Liver (tissue), 9 donors: ENCODE results near the gene COL6A2. TPM values are rescaled to one million over a fixed set of nuclear protein-coding genes. Genes with fewer than 3 reads are reported as not detected.
A peak's percentile ranks its signal among the peaks of the same experiment; 100 is the strongest.

Experiments used
- DNase-seq: peaks from one replicate; pipeline ENCODE4 v3.0.0-alpha.2; 2017; ENCODE audit warnings: low spot score
- H3K27ac ChIP-seq, 2 donors: one replicate each; pipeline ENCODE4 v1.7.0; 2013; ENCODE audit warnings: inconsistent platforms in 2 of 2, low read length in 2 of 2, control low read depth in 1 of 2, low read depth in 1 of 2, mild to moderate bottlenecking in 1 of 2
- H3K27me3 ChIP-seq, 4 donors: one replicate each; pipeline versions ENCODE4 v1.6.1 to v1.7.0; 2013; ENCODE audit warnings: low read length in 3 of 4, inconsistent platforms in 1 of 4, mild to moderate bottlenecking in 1 of 4, moderate library complexity in 1 of 4; ENCODE audit not compliant: control insufficient read depth in 4 of 4, insufficient read depth in 4 of 4
- H3K36me3 ChIP-seq, 4 donors: one replicate each; pipeline versions ENCODE4 v1.6.1 to v1.7.0; 2013; ENCODE audit warnings: low read length in 3 of 4, mild to moderate bottlenecking in 3 of 4, low read depth in 1 of 4, moderate library complexity in 1 of 4; ENCODE audit not compliant: control insufficient read depth in 4 of 4, insufficient read depth in 3 of 4
- H3K4me1 ChIP-seq, 4 donors: one replicate each; pipeline versions ENCODE4 v1.6.1 to v1.7.0; 2013; ENCODE audit warnings: low read length in 3 of 4, mild to moderate bottlenecking in 3 of 4, moderate library complexity in 1 of 4; ENCODE audit not compliant: control insufficient read depth in 4 of 4, insufficient read depth in 4 of 4
- H3K4me3 ChIP-seq, 3 donors: one replicate each; pipeline versions ENCODE4 v1.6.1 to v1.7.0; 2013; ENCODE audit warnings: low read length in 3 of 3, control low read depth in 1 of 3, low read depth in 1 of 3, mild to moderate bottlenecking in 1 of 3
- H3K9ac ChIP-seq, 2 donors: one replicate each; pipeline ENCODE4 v1.7.0; 2013; ENCODE audit warnings: low read length in 2 of 2, mild to moderate bottlenecking in 2 of 2, moderate library complexity in 2 of 2, control low read depth in 1 of 2, low read depth in 1 of 2
- H3K9me3 ChIP-seq, 4 donors: one replicate each; pipeline versions ENCODE4 v1.6.1 to v1.7.0; 2013; ENCODE audit warnings: low read length in 3 of 4; ENCODE audit not compliant: control insufficient read depth in 4 of 4
- CTCF ChIP-seq: fragments of 150-350 bp; IDR thresholded peaks from 2 replicates; pipeline ENCODE4 v1.5.1; 2017; ENCODE audit warnings: improper control_type of control experiment, low read depth, low read length; ENCODE audit not compliant: missing input control
- FOXA1 ChIP-seq: IDR thresholded peaks from 2 replicates; pipeline ENCODE4 v1.6.1; 2016; ENCODE audit warnings: antibody characterized with exemption
- FOXA2 ChIP-seq: IDR thresholded peaks from 2 replicates; pipeline ENCODE4 v1.6.1; 2016; ENCODE audit warnings: antibody characterized with exemption
- GABPA ChIP-seq, 2 donors: IDR thresholded peaks in 1 of 2; conservative IDR thresholded peaks in 1 of 2; 2 replicates each; pipeline ENCODE4 v1.6.1; 2016; ENCODE audit warnings: antibody characterized with exemption in 2 of 2, mild to moderate bottlenecking in 1 of 2, moderate library complexity in 1 of 2
- HNF4A ChIP-seq, 2 donors: conservative IDR thresholded peaks; 2 replicates each; pipeline ENCODE4 v1.6.1; 2016; ENCODE audit warnings: antibody characterized with exemption in 2 of 2, mild to moderate bottlenecking in 2 of 2
- HNF4G ChIP-seq: IDR thresholded peaks from 2 replicates; pipeline ENCODE4 v1.6.1; 2016; ENCODE audit warnings: antibody characterized with exemption
- JUND ChIP-seq, 2 donors: IDR thresholded peaks; 2 replicates each; pipeline ENCODE4 v1.6.1; 2016; ENCODE audit warnings: antibody characterized with exemption in 2 of 2
- MAX ChIP-seq: IDR thresholded peaks from 2 replicates; pipeline ENCODE4 v1.6.1; 2016; ENCODE audit warnings: antibody characterized with exemption
- NR2F2 ChIP-seq: IDR thresholded peaks from 2 replicates; pipeline ENCODE4 v1.6.1; 2016; ENCODE audit warnings: antibody characterized with exemption
- RAD21 ChIP-seq, 2 donors: IDR thresholded peaks; 2 replicates each; pipeline ENCODE4 v1.6.1; 2016; ENCODE audit warnings: antibody characterized with exemption in 2 of 2, mild to moderate bottlenecking in 2 of 2
- RXRA ChIP-seq, 2 donors: IDR thresholded peaks; 2 replicates each; pipeline ENCODE4 v1.6.1; 2017 to 2018; ENCODE audit warnings: antibody characterized with exemption in 2 of 2, mild to moderate bottlenecking in 1 of 2
- SP1 ChIP-seq: IDR thresholded peaks from 2 replicates; pipeline ENCODE4 v1.6.1; 2018; ENCODE audit warnings: antibody characterized with exemption, mild to moderate bottlenecking
- TAF1 ChIP-seq: conservative IDR thresholded peaks from 2 replicates; pipeline ENCODE4 v1.6.1; 2016; ENCODE audit warnings: antibody characterized with exemption, mild to moderate bottlenecking
- YY1 ChIP-seq: IDR thresholded peaks from 2 replicates; pipeline ENCODE4 v1.6.1; 2016; ENCODE audit warnings: antibody characterized with exemption, mild to moderate bottlenecking
- ZBTB33 ChIP-seq: IDR thresholded peaks from 2 replicates; pipeline ENCODE4 v1.6.1; 2016; ENCODE audit warnings: antibody characterized with exemption
- WGBS: extraction: QIAGEN DNeasy Blood & Tissue Kit; methylation state at CpG from one replicate; pipeline ENCODE4 v1.1.7; 2013; 5-methylcytosine and 5-hydroxymethylcytosine counted together
- polyA plus RNA-seq, 2 donors: library from polyadenylated mRNA; stranded (reverse) in 1 of 2; unstranded in 1 of 2; fragments of 200-250 nt in 1 of 2; fragments of >200 nt in 1 of 2; fragmentation: Nextera tagmentation in 1 of 2; extraction: Ambion mirVana in 1 of 2; gene quantifications; one replicate each; pipeline versions ENCODE4 v1.2.1 to v1.2.3, GENCODE V29; 2013 to 2015
- total RNA-seq, 2 donors: library from RNA; depleted of rRNA; stranded (reverse); fragments of >200 nt; gene quantifications; one replicate each; pipeline ENCODE4 v1.2.3, GENCODE V29; 2014
- donor health status: healthy.
- donor health status: healthy.
- donor health status: healthy.
- donor health status: healthy.
- donor health status: healthy.

COL6A2 gene
- total and polyA plus RNA-seq, 4 donors: 5.8 to 80.8 (median 41.7) TPM

DNA sequence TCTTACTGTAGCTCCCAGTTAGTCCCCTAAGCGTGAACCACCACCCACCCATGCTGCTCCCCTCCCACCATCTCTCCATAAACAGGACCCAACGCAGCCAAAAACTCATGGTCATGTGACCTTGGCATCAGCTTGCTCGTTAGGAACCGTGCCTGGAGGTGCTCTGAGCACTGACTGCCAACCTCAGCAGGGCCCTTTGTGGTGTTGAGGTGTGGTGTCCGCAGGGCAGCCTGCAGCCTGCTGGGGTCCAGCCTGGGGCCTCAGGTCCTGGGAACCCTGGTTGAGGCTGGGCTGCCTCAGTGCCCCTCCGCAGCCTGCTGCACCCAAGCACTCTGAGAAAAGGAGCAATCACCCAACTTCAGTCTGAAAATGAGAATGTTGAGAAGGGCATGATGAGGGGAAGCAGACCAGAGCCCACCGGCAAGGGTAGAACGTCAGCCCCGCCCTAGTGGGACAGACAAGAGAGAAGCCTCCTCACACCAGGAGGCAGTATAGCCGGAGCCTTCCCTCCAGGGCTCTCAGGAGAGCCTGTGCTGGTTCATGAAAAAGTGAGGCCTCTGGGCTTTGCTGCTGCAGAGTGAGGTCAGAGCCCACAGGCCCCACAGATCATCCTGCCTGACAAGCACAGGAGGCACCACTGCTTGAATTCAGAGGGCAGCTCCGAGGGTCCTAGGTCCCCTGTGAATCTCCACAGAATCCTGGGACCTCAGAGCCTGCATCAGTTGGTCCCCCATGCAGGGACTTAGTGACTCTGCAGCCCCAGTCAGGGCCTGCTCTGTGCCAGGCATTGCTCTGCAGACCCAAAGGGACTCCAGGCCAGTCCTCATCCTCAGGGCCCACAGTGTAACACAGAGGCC, 4.9 kb upstream of the COL6A2 start:
- H3K9me3 ChIP-seq: no peaks in the 10 kb centered on the region
- no peak overlapping the region for H3K9ac ChIP-seq
- peak overlapping the region; percentile 51 to 59 for H3K27ac ChIP-seq
- no peak overlapping the region for H3K4me3 ChIP-seq
- WGBS: 85% methylated on average over 11 of the region's 11 CpGs
- TF ChIP-seq ZBTB33: no peak
- no peak for TF ChIP-seq YY1
- TF ChIP-seq FOXA2: no peak
- no peak for TF ChIP-seq RXRA (IDR thresholded peaks at IDR 0.05)
- no peak for TF ChIP-seq FOXA1
- no peak for TF ChIP-seq MAX
- no peak for TF ChIP-seq SP1
- no peak for DNase-seq
- H3K27me3 ChIP-seq: no peaks in the 10 kb centered on the region
- H3K4me1 ChIP-seq: peaks cover 0 to 1% (median 0%) of the 10 kb centered on the region in 4 donors
- no peaks in the 10 kb centered on the region for H3K36me3 ChIP-seq

- Histone ChIP-seq H3K36me3 (no peaks in the 10 kb centered on the region), H3K27ac (no peak overlapping the region), H3K4me3 (no peak overlapping the region), H3K9me3 (no peaks in the 10 kb centered on the region), H3K27me3 (no peaks in the 10 kb centered on the region), H3K4me1 (peaks cover 0 to 9% (median under 1%) of the 10 kb centered on the region in 4 donors), H3K9ac (no peak overlapping the region)
- no peak for DNase-seq
- WGBS: 86% methylated on average over 11 of the region's 11 CpGs
- TF ChIP-seq SP1: no peak
- TF ChIP-seq HNF4G: no peak
- no peak for TF ChIP-seq HNF4A (conservative IDR thresholded peaks at IDR 0.05)
- no peak for TF ChIP-seq RAD21 (IDR thresholded peaks at IDR 0.05)
- TF ChIP-seq MAX: no peak
- TF ChIP-seq RXRA (IDR thresholded peaks at IDR 0.05): no peak
- no peak for TF ChIP-seq JUND (IDR thresholded peaks at IDR 0.05)
- no peak for TF ChIP-seq ZBTB33
- no peak for TF ChIP-seq TAF1
- no peak for TF ChIP-seq GABPA (IDR thresholded peaks at IDR 0.05 in 1 of 2, conservative IDR thresholded peaks at IDR 0.05 in 1 of 2)
- no peak for TF ChIP-seq CTCF
- no peak for TF ChIP-seq FOXA2
- TF ChIP-seq NR2F2: no peak
Observed at GRCh38 chr21:46093668-46094400, 4.1 kb upstream of the COL6A2 start.
